HG03432 (cell line): Measurements from ENCODE around the gene RPRD2.
"Not testable (repeated sequence)": the region's sequence is repeated elsewhere in the genome, so short reads cannot be mapped to it uniquely, and the experiment has no call there.

Experiments used
- ATAC-seq: cut with Tn5 transposase; IDR thresholded peaks from one replicate; pipeline ENCODE4 v1.9.1; 2021; ENCODE audit warnings: mild to moderate bottlenecking, moderate library complexity; ENCODE audit not compliant: unreplicated experiment

The RPRD2 gene

GRCh38 chr1:150363426-150364230 lies at the start of gene RPRD2:
TSS of gene RPRD2 (plus strand) at chr1:150364147. CDS start at chr1:150364715, 568 bp downstream.
- ATAC-seq: peak; percentile 77

- not testable (repeated sequence) for ATAC-seq
These were observed 49.3 kb upstream of the RPRD2 start for GRCh38 chr1:150314691-150315090.

- ATAC-seq: no peak
These were observed 43.3 kb upstream of the RPRD2 start for GRCh38 chr1:150320667-150320978.

- ATAC-seq: no peak
These were observed 42.2 kb upstream of the RPRD2 start for GRCh38 chr1:150321826-150322166.

GRCh38 chr1:150322310-150322709 lies 41.6 kb upstream of the RPRD2 start:
- no peak for ATAC-seq

GRCh38 chr1:150332651-150333290 lies 31.2 kb upstream of the RPRD2 start:
- no peak for ATAC-seq

GRCh38 chr1:150346316-150346715 lies 17.6 kb upstream of the RPRD2 start:
- no peak for ATAC-seq

- no peak for ATAC-seq
These were observed 11.1 kb upstream of the RPRD2 start for GRCh38 chr1:150352866-150353265.

GRCh38 chr1:150362721-150363425 lies 1.1 kb upstream of the RPRD2 start:
- ATAC-seq: no peak

- ATAC-seq: peak; percentile 32
These were observed 470 bp downstream of the RPRD2 start for GRCh38 chr1:150364231-150365003.

- no peak for ATAC-seq
These were observed 2.0 kb downstream of the RPRD2 start for GRCh38 chr1:150365941-150366340.

GRCh38 chr1:150366416-150367296 lies 2.7 kb downstream of the RPRD2 start:
- ATAC-seq: no peak

- ATAC-seq: no peak
These were observed 7.2 kb downstream of the RPRD2 start for GRCh38 chr1:150371110-150371509.

- no peak for ATAC-seq
These were observed 8.6 kb downstream of the RPRD2 start for GRCh38 chr1:150372580-150372979.

GRCh38 chr1:150376110-150376509 lies 12.2 kb downstream of the RPRD2 start:
- ATAC-seq: no peak

- no peak for ATAC-seq
These were observed 19.8 kb downstream of the RPRD2 start for GRCh38 chr1:150383631-150384324.

- ATAC-seq: no peak
These were observed 21.8 kb downstream of the RPRD2 start for GRCh38 chr1:150385537-150386445.

GRCh38 chr1:150386592-150386991 lies 22.6 kb downstream of the RPRD2 start:
- ATAC-seq: no peak

- no peak for ATAC-seq
These were observed 23.3 kb downstream of the RPRD2 start for GRCh38 chr1:150387200-150387599.
